LNCaP clone FGC (cell line): ENCODE measurements around the gene ZNF2.
A peak's percentile ranks its signal among the peaks of the same experiment; 100 is the strongest.

Experiments used
- DNase-seq: peaks from one replicate; pipeline ENCODE4 v3.0.0-alpha.2; 2011; ENCODE audit warnings: low read depth
- H3K4me3 ChIP-seq: 2 replicates; pipeline ENCODE4 v1.5.1; 2011; ENCODE audit warnings: mild to moderate bottlenecking, low read depth, low read length, control low read depth
- CTCF ChIP-seq: IDR thresholded peaks from 2 replicates; pipeline ENCODE4 v1.5.1; 2012; ENCODE audit warnings: mild to moderate bottlenecking; ENCODE audit not compliant: control insufficient read depth, insufficient read depth; ENCODE audit errors: extremely low read depth

Gene ZNF2

GRCh38 chr2:95225658-95226057 lies 60.0 kb downstream of the ZNF2 start:
- DNase-seq = no peak
- no peak overlapping the region for H3K4me3 ChIP-seq
- TF ChIP-seq CTCF = no peak

GRCh38 chr2:95231723-95232122 lies 66.1 kb downstream of the ZNF2 start:
- H3K4me3 ChIP-seq = no peak overlapping the region
- DNase-seq = peak; percentile 50

GRCh38 chr2:95232232-95232631 lies 66.6 kb downstream of the ZNF2 start:
- DNase-seq = no peak
- TF ChIP-seq CTCF = no peak
- no peak overlapping the region for H3K4me3 ChIP-seq

More at GRCh38 chr2:95231723-95232122, 66.1 kb downstream of the ZNF2 start:
- TF ChIP-seq CTCF = peak; percentile 90
